GM12864 (cell line): ENCODE results near the gene UBR7.

Experiments
- DNase-seq: peaks from one replicate; pipeline ENCODE4 v3.0.0-alpha.2; 2011; ENCODE audit warnings: low read depth
- H3K4me3 ChIP-seq: 2 replicates; pipeline ENCODE4 v1.5.1; 2011; ENCODE audit warnings: mild to moderate bottlenecking, low read depth, low read length, control low read depth
- TF ChIP-seq, protein P1 (sequence below): IDR thresholded peaks from 2 replicates; pipeline ENCODE4 v1.5.1; 2011; ENCODE audit warnings: low read depth, mild to moderate bottlenecking, moderate library complexity, low read length, control low read depth, inconsistent platforms; ENCODE audit errors: missing control alignments

UBR7 gene

DNA sequence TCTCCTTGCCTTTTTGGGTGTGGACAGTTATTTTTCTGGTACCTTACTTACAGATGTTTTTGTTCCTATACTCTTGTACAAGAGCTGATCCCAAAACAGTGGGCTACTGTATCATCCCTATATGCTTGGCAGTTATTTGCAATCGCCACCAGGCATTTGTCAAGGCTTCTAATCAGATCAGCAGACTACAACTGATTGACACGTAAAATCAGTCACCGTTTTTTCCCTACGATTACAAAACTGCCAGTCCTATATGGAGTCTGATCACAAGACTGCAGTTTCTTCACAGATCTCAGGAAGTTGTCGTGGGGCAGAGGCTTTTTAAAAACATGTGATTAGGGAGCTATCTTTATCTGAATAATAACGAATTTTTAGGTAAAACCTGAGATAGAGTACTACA is 20.6 kb upstream of the UBR7 start:
- no peak for DNase-seq
- no peak overlapping the region for H3K4me3 ChIP-seq
- TF ChIP-seq, protein P1, sequence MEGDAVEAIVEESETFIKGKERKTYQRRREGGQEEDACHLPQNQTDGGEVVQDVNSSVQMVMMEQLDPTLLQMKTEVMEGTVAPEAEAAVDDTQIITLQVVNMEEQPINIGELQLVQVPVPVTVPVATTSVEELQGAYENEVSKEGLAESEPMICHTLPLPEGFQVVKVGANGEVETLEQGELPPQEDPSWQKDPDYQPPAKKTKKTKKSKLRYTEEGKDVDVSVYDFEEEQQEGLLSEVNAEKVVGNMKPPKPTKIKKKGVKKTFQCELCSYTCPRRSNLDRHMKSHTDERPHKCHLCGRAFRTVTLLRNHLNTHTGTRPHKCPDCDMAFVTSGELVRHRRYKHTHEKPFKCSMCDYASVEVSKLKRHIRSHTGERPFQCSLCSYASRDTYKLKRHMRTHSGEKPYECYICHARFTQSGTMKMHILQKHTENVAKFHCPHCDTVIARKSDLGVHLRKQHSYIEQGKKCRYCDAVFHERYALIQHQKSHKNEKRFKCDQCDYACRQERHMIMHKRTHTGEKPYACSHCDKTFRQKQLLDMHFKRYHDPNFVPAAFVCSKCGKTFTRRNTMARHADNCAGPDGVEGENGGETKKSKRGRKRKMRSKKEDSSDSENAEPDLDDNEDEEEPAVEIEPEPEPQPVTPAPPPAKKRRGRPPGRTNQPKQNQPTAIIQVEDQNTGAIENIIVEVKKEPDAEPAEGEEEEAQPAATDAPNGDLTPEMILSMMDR = no peak

DNA sequence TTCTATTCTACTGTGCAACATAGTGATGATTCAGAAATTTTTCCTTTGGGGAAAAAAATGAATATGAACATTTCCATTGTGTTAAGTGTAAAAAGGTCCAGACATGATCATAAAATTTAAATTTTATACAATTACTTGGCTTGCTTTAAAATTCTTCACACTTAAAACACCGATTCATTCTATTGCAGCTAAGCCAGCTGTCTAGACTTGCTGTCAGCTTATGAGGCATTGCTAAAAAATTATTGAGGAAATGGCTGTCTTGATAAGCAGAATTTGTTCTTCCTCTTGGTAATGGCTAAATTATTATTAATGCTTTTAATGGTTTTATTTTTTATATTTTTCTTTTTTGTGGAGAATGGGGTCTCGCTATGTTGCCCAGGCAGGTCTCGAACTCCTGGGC is 20.1 kb upstream of the UBR7 start:
- H3K4me3 ChIP-seq = no peak overlapping the region
- TF ChIP-seq, protein P1 = no peak
- no peak for DNase-seq

DNA sequence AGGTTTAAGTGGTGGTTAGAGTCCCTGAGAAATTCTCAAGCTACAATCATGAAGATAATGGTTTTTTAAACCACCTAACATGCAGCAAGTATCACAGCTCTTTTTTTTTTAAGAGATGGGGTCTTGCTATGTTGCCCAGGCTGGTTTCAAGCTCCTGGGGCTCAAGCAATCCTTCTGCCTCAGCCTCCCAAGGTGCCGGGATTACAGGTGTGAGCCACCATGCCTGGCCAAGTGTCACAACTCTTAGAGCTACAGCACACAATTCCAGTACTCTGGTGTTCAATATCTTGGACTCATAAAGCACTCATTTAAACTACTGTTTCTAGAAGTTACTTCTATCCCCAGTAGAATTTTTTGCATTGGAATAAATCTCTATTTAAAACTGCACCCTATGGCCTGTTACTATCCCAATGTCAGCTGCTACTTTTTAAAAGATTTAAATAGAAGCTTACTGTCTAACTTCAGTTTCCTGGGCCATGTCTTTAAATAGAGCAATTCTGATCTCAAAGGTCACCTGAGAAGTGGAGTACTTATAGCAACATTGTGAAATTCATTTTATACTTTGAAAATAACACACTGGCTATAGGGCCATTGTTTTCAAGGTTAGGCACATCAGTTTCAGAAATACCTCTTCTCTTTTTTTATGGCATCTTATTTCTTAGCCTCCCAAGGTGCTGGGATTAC is 11.6 kb upstream of the UBR7 start:
- DNase-seq = no peak
- TF ChIP-seq, protein P1 = no peak
- no peak overlapping the region for H3K4me3 ChIP-seq

- H3K4me3 ChIP-seq = no peak overlapping the region
- TF ChIP-seq, protein P1 = no peak
- no peak for DNase-seq
Observed at GRCh38 chr14:93199031-93199430, 8.0 kb upstream of the UBR7 start.

DNA sequence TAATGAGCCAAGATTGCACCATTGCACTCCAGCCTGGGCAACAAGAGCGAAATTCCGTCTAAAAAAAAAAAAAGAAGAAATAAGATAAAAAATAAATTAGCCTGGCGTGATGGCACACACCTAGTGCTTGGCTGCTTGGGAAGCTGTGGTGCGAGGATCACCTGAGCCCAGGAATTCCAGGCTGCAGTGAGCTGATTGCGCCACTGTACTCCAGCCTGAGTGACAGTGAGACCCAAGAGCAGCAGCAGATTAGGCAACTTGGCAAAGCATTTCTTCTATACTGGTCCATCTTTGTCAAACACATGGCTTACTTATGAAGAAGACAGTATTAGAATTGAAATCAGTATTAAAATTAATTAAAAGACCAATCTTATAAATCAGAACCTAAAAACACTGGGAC is 6.5 kb upstream of the UBR7 start:
- no peak overlapping the region for H3K4me3 ChIP-seq
- TF ChIP-seq, protein P1 = no peak
- DNase-seq = no peak

DNA sequence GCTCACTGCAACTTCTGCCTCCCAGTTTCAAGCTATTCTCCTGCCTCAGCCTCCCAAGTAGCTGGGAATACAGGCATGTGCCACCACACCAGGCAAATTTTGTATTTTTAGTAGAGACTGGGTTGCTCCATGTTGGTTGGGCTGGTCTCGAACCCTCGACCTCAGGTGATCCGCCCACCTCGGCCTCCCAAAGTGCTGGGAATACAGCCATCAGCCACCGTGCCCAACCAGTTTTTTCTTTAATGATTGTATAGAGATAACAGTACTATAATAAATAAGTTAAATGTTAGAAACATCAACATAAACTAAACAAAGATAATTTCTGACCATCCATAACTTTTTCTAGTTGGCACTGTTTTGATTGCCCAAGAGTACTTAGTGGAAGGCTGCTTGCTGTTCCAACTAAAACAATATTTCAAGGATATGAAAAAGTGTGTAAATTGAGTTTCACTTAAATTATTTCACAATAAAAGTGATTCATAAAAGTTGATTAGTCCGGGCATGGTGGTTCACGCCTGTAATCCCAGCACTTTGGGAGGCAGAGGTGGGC is 5.8 kb upstream of the UBR7 start:
- no peak overlapping the region for H3K4me3 ChIP-seq
- no peak for DNase-seq
- TF ChIP-seq, protein P1 = no peak
